Subcutaneous adipose tissue (tissue), 4 donors: ENCODE results near the gene STRA8. TPM values are rescaled to one million over a fixed set of nuclear protein-coding genes. Genes with fewer than 3 reads are reported as not detected.

Experiments used
- CTCF ChIP-seq: fragments of 450-650 bp; IDR thresholded peaks from one replicate; pipeline ENCODE4 v1.5.1; 2016; ENCODE audit warnings: low read depth, mild to moderate bottlenecking, control low read depth, antibody characterized with exemption, moderate library complexity
- total RNA-seq, 4 donors: library from RNA; depleted of rRNA; stranded (reverse); fragments of >200 nt; gene quantifications; one replicate each; pipeline ENCODE4 v1.1.0, GENCODE V29; 2016

STRA8 gene
- total RNA-seq, 4 donors from 2014 or later, result not detected

GRCh38 chr7:135240441-135240840 lies 6.8 kb downstream of the STRA8 start:
- no peak for TF ChIP-seq CTCF

GRCh38 chr7:135242096-135242684 lies 8.6 kb downstream of the STRA8 start:
- no peak for TF ChIP-seq CTCF

GRCh38 chr7:135245226-135246190 lies 11.9 kb downstream of the STRA8 start:
- TF ChIP-seq CTCF, result no peak

- TF ChIP-seq CTCF, result no peak
Measured at GRCh38 chr7:135246191-135246825, 12.7 kb downstream of the STRA8 start.

GRCh38 chr7:135247746-135248471 lies 14.3 kb downstream of the STRA8 start:
- no peak for TF ChIP-seq CTCF

GRCh38 chr7:135248546-135248945 lies 14.9 kb downstream of the STRA8 start:
- no peak for TF ChIP-seq CTCF
